Measurements from ENCODE around the gene ABHD10. TPM values are rescaled to one million over a fixed set of nuclear protein-coding genes. Genes with fewer than 3 reads are reported as not detected.

Gene ABHD10
- total RNA-seq, 1 donor from 2014 or later = 40.2 TPM

DNA sequence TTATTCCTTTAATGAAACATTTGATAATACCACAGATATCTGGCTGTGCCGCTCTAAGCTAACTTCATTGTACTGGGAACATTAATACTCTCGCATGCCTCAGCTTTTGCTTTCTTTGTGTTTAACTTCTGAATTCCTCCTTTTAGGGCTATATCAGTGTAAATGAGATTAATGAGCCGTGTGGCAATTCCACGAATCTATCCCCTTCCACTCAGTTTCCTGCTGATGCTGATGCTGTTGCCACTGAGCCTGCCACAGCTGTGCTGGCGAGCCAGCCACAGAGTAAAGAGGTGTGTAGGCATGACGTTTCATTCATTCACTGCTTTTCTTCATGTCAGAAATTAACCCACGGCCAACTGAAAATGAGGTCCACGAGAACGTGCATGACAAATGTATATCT is 30.0 kb upstream of the ABHD10 start:
- H3K4me1 Mint-ChIP-seq (ENCODE audit: unreplicated experiment) = peaks cover 6% of the 10 kb centered on the region
- DNase-seq (ENCODE audit: extremely low spot score, unreplicated experiment) = no peak
- TF ChIP-seq, protein P1, sequence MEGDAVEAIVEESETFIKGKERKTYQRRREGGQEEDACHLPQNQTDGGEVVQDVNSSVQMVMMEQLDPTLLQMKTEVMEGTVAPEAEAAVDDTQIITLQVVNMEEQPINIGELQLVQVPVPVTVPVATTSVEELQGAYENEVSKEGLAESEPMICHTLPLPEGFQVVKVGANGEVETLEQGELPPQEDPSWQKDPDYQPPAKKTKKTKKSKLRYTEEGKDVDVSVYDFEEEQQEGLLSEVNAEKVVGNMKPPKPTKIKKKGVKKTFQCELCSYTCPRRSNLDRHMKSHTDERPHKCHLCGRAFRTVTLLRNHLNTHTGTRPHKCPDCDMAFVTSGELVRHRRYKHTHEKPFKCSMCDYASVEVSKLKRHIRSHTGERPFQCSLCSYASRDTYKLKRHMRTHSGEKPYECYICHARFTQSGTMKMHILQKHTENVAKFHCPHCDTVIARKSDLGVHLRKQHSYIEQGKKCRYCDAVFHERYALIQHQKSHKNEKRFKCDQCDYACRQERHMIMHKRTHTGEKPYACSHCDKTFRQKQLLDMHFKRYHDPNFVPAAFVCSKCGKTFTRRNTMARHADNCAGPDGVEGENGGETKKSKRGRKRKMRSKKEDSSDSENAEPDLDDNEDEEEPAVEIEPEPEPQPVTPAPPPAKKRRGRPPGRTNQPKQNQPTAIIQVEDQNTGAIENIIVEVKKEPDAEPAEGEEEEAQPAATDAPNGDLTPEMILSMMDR (conservative IDR thresholded peaks at IDR 0.05) = no peak
- no peaks in the 10 kb centered on the region for H3K36me3 Mint-ChIP-seq
- H3K9me3 Mint-ChIP-seq = no peaks in the 10 kb centered on the region
- no peak overlapping the region for H3K4me3 Mint-ChIP-seq
- no peaks in the 10 kb centered on the region for H3K27me3 Mint-ChIP-seq
- H3K27ac Mint-ChIP-seq = no peak overlapping the region

DNA sequence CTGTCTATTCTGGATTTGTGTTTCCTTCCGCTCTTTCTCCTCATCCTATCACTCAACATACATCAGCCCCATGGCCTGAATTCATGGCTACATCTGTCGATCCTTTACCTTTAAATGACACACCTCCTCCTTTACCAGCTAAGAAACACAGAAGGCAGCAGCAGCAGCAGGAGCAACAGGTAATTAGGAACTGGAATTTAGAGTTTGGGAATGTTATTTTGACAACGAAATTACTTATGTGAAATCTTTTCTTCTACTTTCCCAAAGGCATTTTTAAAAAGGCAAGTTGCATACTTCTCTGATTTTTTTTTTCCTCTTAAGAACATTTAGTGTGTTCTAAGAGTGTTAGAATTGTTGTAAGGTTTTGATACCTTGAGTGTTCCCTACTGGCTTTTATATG is 29.1 kb upstream of the ABHD10 start:
- H3K9me3 Mint-ChIP-seq = no peaks in the 10 kb centered on the region
- no peak overlapping the region for H3K27ac Mint-ChIP-seq
- H3K4me3 Mint-ChIP-seq = no peak overlapping the region
- no peak for DNase-seq (ENCODE audit: extremely low spot score, unreplicated experiment)
- TF ChIP-seq, protein P1 (conservative IDR thresholded peaks at IDR 0.05) = no peak
- peaks cover 6% of the 10 kb centered on the region for H3K4me1 Mint-ChIP-seq (ENCODE audit: unreplicated experiment)
- no peaks in the 10 kb centered on the region for H3K36me3 Mint-ChIP-seq
- H3K27me3 Mint-ChIP-seq = no peaks in the 10 kb centered on the region

GRCh38 chr3:111951032-111951431 is 27.8 kb upstream of the ABHD10 start:
- no peaks in the 10 kb centered on the region for H3K36me3 Mint-ChIP-seq
- H3K27ac Mint-ChIP-seq = no peak overlapping the region
- no peaks in the 10 kb centered on the region for H3K9me3 Mint-ChIP-seq

GRCh38 chr3:111952086-111952485 is 26.7 kb upstream of the ABHD10 start:
- Mint-ChIP-seq H3K9me3 (no peaks in the 10 kb centered on the region), H3K4me3 (no peak overlapping the region), H3K36me3 (no peaks in the 10 kb centered on the region), H3K4me1 (ENCODE audit: unreplicated experiment) (peaks cover 3% of the 10 kb centered on the region), H3K27ac (no peak overlapping the region), H3K27me3 (no peaks in the 10 kb centered on the region)
- TF ChIP-seq, protein P1 (conservative IDR thresholded peaks at IDR 0.05) = no peak
- DNase-seq (ENCODE audit: extremely low spot score, unreplicated experiment) = no peak

More at GRCh38 chr3:111951032-111951431, 27.8 kb upstream of the ABHD10 start:
- H3K4me3 Mint-ChIP-seq = no peak overlapping the region
- H3K4me1 Mint-ChIP-seq (ENCODE audit: unreplicated experiment) = peaks cover 6% of the 10 kb centered on the region
- no peak for DNase-seq (ENCODE audit: extremely low spot score, unreplicated experiment)
- TF ChIP-seq, protein P1 (conservative IDR thresholded peaks at IDR 0.05) = no peak
- no peaks in the 10 kb centered on the region for H3K27me3 Mint-ChIP-seq

GRCh38 chr3:111952866-111953450 is 25.9 kb upstream of the ABHD10 start:
- TF ChIP-seq, protein P1 (conservative IDR thresholded peaks at IDR 0.05) = no peak
- H3K27ac Mint-ChIP-seq = no peak overlapping the region
- no peaks in the 10 kb centered on the region for H3K9me3 Mint-ChIP-seq

More at GRCh38 chr3:111952866-111953450, 25.9 kb upstream of the ABHD10 start:
- no peak for DNase-seq (ENCODE audit: extremely low spot score, unreplicated experiment)
- H3K27me3 Mint-ChIP-seq = no peaks in the 10 kb centered on the region
- no peak overlapping the region for H3K4me3 Mint-ChIP-seq
- H3K36me3 Mint-ChIP-seq = no peaks in the 10 kb centered on the region
- H3K4me1 Mint-ChIP-seq (ENCODE audit: unreplicated experiment) = peaks cover 12% of the 10 kb centered on the region

Data from type B pancreatic cell (in vitro differentiated cells).